Neural cell (in vitro differentiated cells): ENCODE measurements around the gene SKAP1. TPM values are rescaled to one million over a fixed set of nuclear protein-coding genes. Genes with fewer than 3 reads are reported as not detected.
A peak's percentile ranks its signal among the peaks of the same experiment; 100 is the strongest.

ENCODE experiments used
- H2AFZ ChIP-seq: fragments of 200-600, 300-800 bp; sonication (generic), shearing (Covaris generic); 2 replicates; pipeline ENCODE4 v1.6.0; 2014; ENCODE audit warnings: low read depth, mild to moderate bottlenecking, antibody characterized with exemption, low read length, moderate library complexity
- H3F3A ChIP-seq: fragments of 200-600 bp; shearing (Covaris generic); 2 replicates; pipeline ENCODE4 v1.6.1; 2016; ENCODE audit warnings: mild to moderate bottlenecking, moderate library complexity, mixed read lengths, antibody characterized with exemption, low read length; ENCODE audit not compliant: insufficient read depth, poor library complexity, severe bottlenecking
- H3K27ac ChIP-seq: fragments of 200-600, 300-800 bp; sonication (generic), shearing (Covaris generic); 2 replicates; pipeline ENCODE4 v1.5.1; 2014; ENCODE audit warnings: mild to moderate bottlenecking, low read length, moderate library complexity
- H3K27me3 ChIP-seq: fragments of 300-800, 200-600 bp; sonication (generic), shearing (Covaris generic); 2 replicates; pipeline ENCODE4 v1.6.0; 2014; ENCODE audit warnings: mild to moderate bottlenecking, low read depth, low read length, moderate library complexity; ENCODE audit not compliant: insufficient read depth
- H3K36me3 ChIP-seq: fragments of 300-800, 200-600 bp; sonication (generic), shearing (Covaris generic); 2 replicates; pipeline ENCODE4 v1.5.1; 2014; ENCODE audit warnings: mild to moderate bottlenecking, antibody characterized with exemption, low read length, moderate library complexity; ENCODE audit not compliant: insufficient read depth
- H3K4me2 ChIP-seq: fragments of 300-800, 200-600 bp; sonication (generic), shearing (Covaris generic); 2 replicates; pipeline ENCODE4 v1.6.0; 2014; ENCODE audit warnings: mild to moderate bottlenecking, low read length
- H3K4me3 ChIP-seq: fragments of 300-800, 200-600 bp; sonication (generic), shearing (Covaris generic); 2 replicates; pipeline ENCODE4 v1.5.1; 2014; ENCODE audit warnings: mild to moderate bottlenecking, low read length, moderate library complexity
- H3K79me2 ChIP-seq: fragments of 200-600 bp; shearing (Covaris generic); replicated peaks from 2 replicates; pipeline ENCODE4 v1.6.0; 2014; ENCODE audit warnings: mild to moderate bottlenecking, low read length, moderate library complexity; ENCODE audit not compliant: insufficient read depth
- H3K9ac ChIP-seq: fragments of 300-800, 200-600 bp; sonication (generic), shearing (Covaris generic); 2 replicates; pipeline ENCODE4 v1.6.1; 2016; ENCODE audit warnings: mild to moderate bottlenecking, low read length, mixed read lengths
- H3K9me2 ChIP-seq: fragments of 200-600 bp; shearing (Covaris generic); 2 replicates; pipeline ENCODE4 v1.6.1; 2016; ENCODE audit warnings: mild to moderate bottlenecking, low read length, mixed read lengths; ENCODE audit not compliant: insufficient read depth
- H3K9me3 ChIP-seq: fragments of 200-600, 300-800 bp; sonication (generic), shearing (Covaris generic); 2 replicates; pipeline ENCODE4 v1.6.1; 2016; ENCODE audit warnings: mild to moderate bottlenecking, mixed run types, low read length, moderate library complexity, mixed read lengths
- H4K20me1 ChIP-seq: fragments of 200-600 bp; shearing (Covaris generic); 2 replicates; pipeline ENCODE4 v1.6.1; 2016; ENCODE audit warnings: mild to moderate bottlenecking, mixed run types; ENCODE audit not compliant: insufficient read depth
- EP300 ChIP-seq: fragments of 450-650 bp; conservative IDR thresholded peaks from 2 replicates; pipeline ENCODE4 v1.6.1; 2014; ENCODE audit warnings: antibody characterized with exemption, mild to moderate bottlenecking, moderate library complexity; ENCODE audit not compliant: poor library complexity, severe bottlenecking
- EZH2 ChIP-seq: fragments of 200-600, 300-800 bp; shearing (Covaris generic), sonication (generic); IDR thresholded peaks from 2 replicates; pipeline ENCODE4 v1.6.1; 2014; ENCODE audit warnings: antibody characterized with exemption, low read length, borderline replicate concordance, mild to moderate bottlenecking; ENCODE audit not compliant: insufficient read depth, poor library complexity, severe bottlenecking
- MXI1 ChIP-seq: fragments of 450-650 bp; conservative IDR thresholded peaks from 2 replicates; pipeline ENCODE4 v1.6.1; 2014; ENCODE audit warnings: antibody characterized with exemption, mild to moderate bottlenecking; ENCODE audit not compliant: poor library complexity, severe bottlenecking
- POLR2AphosphoS5 ChIP-seq: IDR thresholded peaks from 2 replicates; pipeline ENCODE4 v1.6.1; 2012
- RAD21 ChIP-seq: fragments of 450-650 bp; conservative IDR thresholded peaks from 2 replicates; pipeline ENCODE4 v1.6.1; 2014; ENCODE audit warnings: antibody characterized with exemption, mild to moderate bottlenecking, moderate library complexity
- SMC3 ChIP-seq: fragments of 450-650 bp; conservative IDR thresholded peaks from 2 replicates; pipeline ENCODE4 v1.6.1; 2014; ENCODE audit warnings: antibody characterized with exemption, mild to moderate bottlenecking, moderate library complexity; ENCODE audit not compliant: poor library complexity
- TAF1 ChIP-seq: IDR thresholded peaks from 2 replicates; pipeline ENCODE4 v1.6.1; 2012; ENCODE audit warnings: low read depth
- polyA plus RNA-seq: library from polyadenylated mRNA; depleted of rRNA; stranded (reverse); fragments of >200 nt; gene quantifications from 2 replicates; pipeline ENCODE4 v1.2.3, GENCODE V29; 2014
- TF ChIP-seq, protein P1 (sequence below): fragments of 450-650 bp; IDR thresholded peaks from 2 replicates; pipeline ENCODE4 v1.5.1; 2014; ENCODE audit warnings: antibody characterized with exemption, mild to moderate bottlenecking, moderate library complexity; ENCODE audit not compliant: poor library complexity, severe bottlenecking
- TF ChIP-seq, protein P2 (sequence below): IDR thresholded peaks from 2 replicates; pipeline ENCODE4 v1.6.1; 2012; ENCODE audit warnings: borderline replicate concordance

SKAP1 gene
- polyA plus RNA-seq, 1 donor from 2014 or later, result 0.63 TPM

DNA sequence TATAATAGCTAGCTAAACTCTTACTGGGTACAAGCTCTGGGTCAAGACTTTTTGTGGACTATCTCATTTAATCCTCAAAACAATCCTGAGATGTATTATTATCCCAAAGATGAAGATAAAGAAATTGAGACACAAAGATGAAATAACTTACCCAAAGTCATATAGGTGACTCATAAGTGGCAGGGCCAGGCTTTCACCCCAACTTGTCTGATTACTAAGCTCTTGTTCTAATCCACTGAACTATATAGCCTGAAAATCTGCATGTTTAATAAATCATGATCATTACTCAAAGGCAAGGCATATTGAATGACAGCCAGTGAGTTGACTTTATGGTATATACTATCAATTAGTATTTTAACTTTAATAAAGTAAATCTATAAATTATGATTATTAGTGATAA lies 77.4 kb downstream of the SKAP1 start:
- no peak overlapping the region for H3K9ac ChIP-seq
- H4K20me1 ChIP-seq, result no peaks in the 10 kb centered on the region
- no peaks in the 10 kb centered on the region for H3F3A ChIP-seq
- TF ChIP-seq POLR2AphosphoS5 (no peak), EP300 (no peak), MXI1 (no peak), TAF1 (no peak), SMC3 (no peak)
- TF ChIP-seq, protein P1, sequence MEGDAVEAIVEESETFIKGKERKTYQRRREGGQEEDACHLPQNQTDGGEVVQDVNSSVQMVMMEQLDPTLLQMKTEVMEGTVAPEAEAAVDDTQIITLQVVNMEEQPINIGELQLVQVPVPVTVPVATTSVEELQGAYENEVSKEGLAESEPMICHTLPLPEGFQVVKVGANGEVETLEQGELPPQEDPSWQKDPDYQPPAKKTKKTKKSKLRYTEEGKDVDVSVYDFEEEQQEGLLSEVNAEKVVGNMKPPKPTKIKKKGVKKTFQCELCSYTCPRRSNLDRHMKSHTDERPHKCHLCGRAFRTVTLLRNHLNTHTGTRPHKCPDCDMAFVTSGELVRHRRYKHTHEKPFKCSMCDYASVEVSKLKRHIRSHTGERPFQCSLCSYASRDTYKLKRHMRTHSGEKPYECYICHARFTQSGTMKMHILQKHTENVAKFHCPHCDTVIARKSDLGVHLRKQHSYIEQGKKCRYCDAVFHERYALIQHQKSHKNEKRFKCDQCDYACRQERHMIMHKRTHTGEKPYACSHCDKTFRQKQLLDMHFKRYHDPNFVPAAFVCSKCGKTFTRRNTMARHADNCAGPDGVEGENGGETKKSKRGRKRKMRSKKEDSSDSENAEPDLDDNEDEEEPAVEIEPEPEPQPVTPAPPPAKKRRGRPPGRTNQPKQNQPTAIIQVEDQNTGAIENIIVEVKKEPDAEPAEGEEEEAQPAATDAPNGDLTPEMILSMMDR, result no peak
- TF ChIP-seq, protein P2, sequence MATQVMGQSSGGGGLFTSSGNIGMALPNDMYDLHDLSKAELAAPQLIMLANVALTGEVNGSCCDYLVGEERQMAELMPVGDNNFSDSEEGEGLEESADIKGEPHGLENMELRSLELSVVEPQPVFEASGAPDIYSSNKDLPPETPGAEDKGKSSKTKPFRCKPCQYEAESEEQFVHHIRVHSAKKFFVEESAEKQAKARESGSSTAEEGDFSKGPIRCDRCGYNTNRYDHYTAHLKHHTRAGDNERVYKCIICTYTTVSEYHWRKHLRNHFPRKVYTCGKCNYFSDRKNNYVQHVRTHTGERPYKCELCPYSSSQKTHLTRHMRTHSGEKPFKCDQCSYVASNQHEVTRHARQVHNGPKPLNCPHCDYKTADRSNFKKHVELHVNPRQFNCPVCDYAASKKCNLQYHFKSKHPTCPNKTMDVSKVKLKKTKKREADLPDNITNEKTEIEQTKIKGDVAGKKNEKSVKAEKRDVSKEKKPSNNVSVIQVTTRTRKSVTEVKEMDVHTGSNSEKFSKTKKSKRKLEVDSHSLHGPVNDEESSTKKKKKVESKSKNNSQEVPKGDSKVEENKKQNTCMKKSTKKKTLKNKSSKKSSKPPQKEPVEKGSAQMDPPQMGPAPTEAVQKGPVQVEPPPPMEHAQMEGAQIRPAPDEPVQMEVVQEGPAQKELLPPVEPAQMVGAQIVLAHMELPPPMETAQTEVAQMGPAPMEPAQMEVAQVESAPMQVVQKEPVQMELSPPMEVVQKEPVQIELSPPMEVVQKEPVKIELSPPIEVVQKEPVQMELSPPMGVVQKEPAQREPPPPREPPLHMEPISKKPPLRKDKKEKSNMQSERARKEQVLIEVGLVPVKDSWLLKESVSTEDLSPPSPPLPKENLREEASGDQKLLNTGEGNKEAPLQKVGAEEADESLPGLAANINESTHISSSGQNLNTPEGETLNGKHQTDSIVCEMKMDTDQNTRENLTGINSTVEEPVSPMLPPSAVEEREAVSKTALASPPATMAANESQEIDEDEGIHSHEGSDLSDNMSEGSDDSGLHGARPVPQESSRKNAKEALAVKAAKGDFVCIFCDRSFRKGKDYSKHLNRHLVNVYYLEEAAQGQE, result no peak
- H3K27ac ChIP-seq, result no peak overlapping the region
- H3K79me2 ChIP-seq, result no peaks in the 10 kb centered on the region
- peaks cover 14% of the 10 kb centered on the region for H3K27me3 ChIP-seq
- no peaks in the 10 kb centered on the region for H3K9me3 ChIP-seq
- no peak overlapping the region for H3K4me2 ChIP-seq
- H3K36me3 ChIP-seq, result no peaks in the 10 kb centered on the region
- no peak overlapping the region for H3K4me3 ChIP-seq
- no peaks in the 10 kb centered on the region for H3K9me2 ChIP-seq
- no peak overlapping the region for H2AFZ ChIP-seq

- no peaks in the 10 kb centered on the region for H3F3A ChIP-seq
- H3K27ac ChIP-seq, result no peak overlapping the region
- H3K9ac ChIP-seq, result no peak overlapping the region
- no peaks in the 10 kb centered on the region for H3K36me3 ChIP-seq
- H3K27me3 ChIP-seq, result peaks cover 14% of the 10 kb centered on the region
- no peak overlapping the region for H2AFZ ChIP-seq
- H4K20me1 ChIP-seq, result no peaks in the 10 kb centered on the region
- H3K9me2 ChIP-seq, result no peaks in the 10 kb centered on the region
- no peaks in the 10 kb centered on the region for H3K79me2 ChIP-seq
- peak; percentile 78 for TF ChIP-seq EP300
- TF ChIP-seq EZH2, result no peak
- TF ChIP-seq MXI1, result no peak
- TF ChIP-seq, protein P1, result peak; percentile 84
- no peak for TF ChIP-seq TAF1
- peak; percentile 78 for TF ChIP-seq SMC3
- TF ChIP-seq, protein P2, result no peak
- TF ChIP-seq RAD21, result peak; percentile 80
- peak; percentile 50 for TF ChIP-seq POLR2AphosphoS5
- no peak overlapping the region for H3K4me3 ChIP-seq
- no peaks in the 10 kb centered on the region for H3K9me3 ChIP-seq
- H3K4me2 ChIP-seq, result peak overlapping the region; percentile 5
Observed at GRCh38 chr17:48351911-48352332, 78.1 kb downstream of the SKAP1 start.
